ENCODE data around the gene DAP. TPM values are rescaled to one million over a fixed set of nuclear protein-coding genes. Genes with fewer than 3 reads are reported as not detected.

Gene DAP
- total and polyA plus RNA-seq, 8 donors, result 68.3 to 183 (median 132) TPM

DNA sequence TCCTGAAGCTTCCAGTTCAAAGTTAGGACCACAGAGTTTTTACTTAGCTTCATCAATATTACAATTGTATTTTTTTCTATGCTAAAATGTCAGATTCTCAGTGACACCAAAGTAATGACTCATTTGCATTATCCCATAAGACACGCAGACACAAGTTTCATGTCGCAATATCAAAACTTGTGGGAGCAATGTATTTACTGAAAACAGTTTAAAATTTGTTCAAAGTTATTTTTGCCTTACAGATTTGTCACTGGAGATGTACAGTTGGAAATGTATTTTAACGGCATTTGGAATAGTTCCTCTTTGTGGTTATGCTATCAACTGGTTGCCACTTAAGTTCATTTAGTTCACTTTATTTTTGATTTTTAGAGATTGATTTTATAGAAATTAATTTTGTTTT, 36.2 kb upstream of the DAP start:
- H3K27me3 ChIP-seq, result no peaks in the 10 kb centered on the region
- DNase-seq (no peak), FAIRE-seq (no peak), ATAC-seq (no peak)
- H3K36me3 ChIP-seq, result no peaks in the 10 kb centered on the region
- H3K4me1 ChIP-seq, result no peaks in the 10 kb centered on the region
- H3K9me3 ChIP-seq, result no peaks in the 10 kb centered on the region
- H3K4me3 ChIP-seq, result no peak overlapping the region
- no peak for TF ChIP-seq CTCF (IDR thresholded peaks at IDR 0.05)
- intact Hi-C loops (cut with DNase I), result no loop called here
- WGBS, 2 donors, result 63 to 76% methylated on average over 3 of the region's 3 CpGs
- H3K27ac ChIP-seq, result no peak overlapping the region

DNA sequence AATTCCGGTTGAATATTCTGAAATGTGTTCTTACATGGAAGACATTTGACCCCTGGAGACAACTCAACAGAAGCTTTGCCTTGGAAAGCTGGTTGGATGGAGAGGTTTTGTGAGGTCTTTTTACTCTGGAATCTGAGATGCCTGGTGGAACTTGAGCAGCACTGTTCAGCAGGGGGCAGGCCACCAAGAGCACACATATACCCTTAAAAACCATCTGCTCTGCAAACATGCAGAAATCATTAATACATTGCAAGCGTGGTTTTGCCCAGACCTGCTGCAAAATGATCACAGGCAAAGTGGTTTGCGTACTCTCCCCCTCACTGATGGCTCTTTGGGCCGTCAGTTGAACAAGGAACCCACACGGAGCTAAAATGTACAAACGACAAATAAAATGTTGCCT, 32.8 kb upstream of the DAP start:
- intact Hi-C loops (cut with DNase I), result loop anchor here in 1 of 3 donors (5.0 kb wide), 1 partner anchor 331 kb away; no protein-coding TSS in a partner anchor
- no peak for FAIRE-seq
- Histone ChIP-seq H3K9me3 (no peaks in the 10 kb centered on the region), H3K36me3 (no peaks in the 10 kb centered on the region), H3K4me3 (no peak overlapping the region), H3K4me1 (no peaks in the 10 kb centered on the region), H3K27ac (no peak overlapping the region), H3K27me3 (no peaks in the 10 kb centered on the region)
- DNase-seq, result no peak
- 63 to 64% methylated on average over 6 of the region's 6 CpGs for WGBS, 2 donors
- TF ChIP-seq CTCF (IDR thresholded peaks at IDR 0.05), result no peak
- ATAC-seq, result no peak

GRCh38 chr5:10792336-10792735, 31.3 kb upstream of the DAP start:
- intact Hi-C loops (cut with DNase I), result loop anchor here in 1 of 3 donors (5.0 kb wide), 1 partner anchor 330 kb away; no protein-coding TSS in a partner anchor

DNA sequence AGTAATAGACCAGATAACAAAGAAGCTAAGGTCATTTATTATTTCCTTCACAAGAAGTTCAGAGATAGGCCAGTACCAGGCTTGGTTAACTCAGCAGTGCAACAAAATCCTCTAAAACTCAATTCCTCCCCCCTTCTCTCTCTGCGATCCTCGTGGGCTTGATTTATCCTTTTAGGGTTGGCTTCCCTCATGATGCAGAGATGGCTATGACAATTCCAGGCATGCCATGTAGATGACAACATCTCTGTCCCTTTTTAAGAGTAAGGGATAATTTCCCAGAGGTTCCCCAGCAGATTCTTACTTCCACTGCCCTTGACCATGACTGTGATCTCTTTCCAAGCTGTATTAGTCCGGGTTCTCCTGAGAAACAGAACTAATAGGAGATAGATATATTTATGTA, 28.7 kb upstream of the DAP start:
- Histone ChIP-seq H3K36me3 (no peaks in the 10 kb centered on the region), H3K9me3 (no peaks in the 10 kb centered on the region), H3K4me1 (no peaks in the 10 kb centered on the region), H3K27ac (no peak overlapping the region), H3K27me3 (no peaks in the 10 kb centered on the region), H3K4me3 (no peak overlapping the region)
- TF ChIP-seq CTCF (IDR thresholded peaks at IDR 0.05), result no peak
- WGBS, 2 donors, result 82 to 86% methylated on average over 3 of the region's 3 CpGs
- FAIRE-seq (no peak), ATAC-seq (no peak), DNase-seq (no peak)
- intact Hi-C loops (cut with DNase I), result loop anchor here in 1 of 3 donors (5.0 kb wide), 1 partner anchor 327 kb away; no protein-coding TSS in a partner anchor

More at GRCh38 chr5:10792336-10792735, 31.3 kb upstream of the DAP start:
- DNase-seq (no peak), FAIRE-seq (no peak), ATAC-seq (no peak)
- WGBS, 2 donors, result 40 to 60% methylated on average over 1 of the region's 1 CpG
- Histone ChIP-seq H3K9me3 (no peaks in the 10 kb centered on the region), H3K27ac (no peak overlapping the region), H3K36me3 (no peaks in the 10 kb centered on the region), H3K4me1 (no peaks in the 10 kb centered on the region), H3K27me3 (no peaks in the 10 kb centered on the region), H3K4me3 (no peak overlapping the region)
- no peak for TF ChIP-seq CTCF (IDR thresholded peaks at IDR 0.05)

GRCh38 chr5:10789021-10789420, 28.0 kb upstream of the DAP start:
- FAIRE-seq, result no peak
- TF ChIP-seq CTCF (IDR thresholded peaks at IDR 0.05), result no peak

More at GRCh38 chr5:10789021-10789420, 28.0 kb upstream of the DAP start:
- Histone ChIP-seq H3K27me3 (no peaks in the 10 kb centered on the region), H3K9me3 (no peaks in the 10 kb centered on the region), H3K27ac (no peak overlapping the region), H3K36me3 (no peaks in the 10 kb centered on the region), H3K4me3 (no peak overlapping the region), H3K4me1 (no peaks in the 10 kb centered on the region)
- 58 to 62% methylated on average over 3 of the region's 3 CpGs for WGBS, 2 donors
- no peak for DNase-seq
- ATAC-seq, result peak in 2 of 4 donors; percentile 15 to 27
- intact Hi-C loops (cut with DNase I), result no loop called here

Data from pancreas (tissue), 10 donors.